Neural cell (in vitro differentiated cells): Measurements from ENCODE around the gene CAMK2B. TPM values are rescaled to one million over a fixed set of nuclear protein-coding genes. Genes with fewer than 3 reads are reported as not detected.

ENCODE experiments used
- H2AFZ ChIP-seq: fragments of 200-600, 300-800 bp; sonication (generic), shearing (Covaris generic); 2 replicates; pipeline ENCODE4 v1.6.0; 2014; ENCODE audit warnings: low read depth, mild to moderate bottlenecking, antibody characterized with exemption, low read length, moderate library complexity
- H3F3A ChIP-seq: fragments of 200-600 bp; shearing (Covaris generic); 2 replicates; pipeline ENCODE4 v1.6.1; 2016; ENCODE audit warnings: mild to moderate bottlenecking, moderate library complexity, mixed read lengths, antibody characterized with exemption, low read length; ENCODE audit not compliant: insufficient read depth, poor library complexity, severe bottlenecking
- H3K27ac ChIP-seq: fragments of 200-600, 300-800 bp; sonication (generic), shearing (Covaris generic); 2 replicates; pipeline ENCODE4 v1.5.1; 2014; ENCODE audit warnings: mild to moderate bottlenecking, low read length, moderate library complexity
- H3K27me3 ChIP-seq: fragments of 300-800, 200-600 bp; sonication (generic), shearing (Covaris generic); 2 replicates; pipeline ENCODE4 v1.6.0; 2014; ENCODE audit warnings: mild to moderate bottlenecking, low read depth, low read length, moderate library complexity; ENCODE audit not compliant: insufficient read depth
- H3K36me3 ChIP-seq: fragments of 300-800, 200-600 bp; sonication (generic), shearing (Covaris generic); 2 replicates; pipeline ENCODE4 v1.5.1; 2014; ENCODE audit warnings: mild to moderate bottlenecking, antibody characterized with exemption, low read length, moderate library complexity; ENCODE audit not compliant: insufficient read depth
- H3K4me2 ChIP-seq: fragments of 300-800, 200-600 bp; sonication (generic), shearing (Covaris generic); 2 replicates; pipeline ENCODE4 v1.6.0; 2014; ENCODE audit warnings: mild to moderate bottlenecking, low read length
- H3K4me3 ChIP-seq: fragments of 300-800, 200-600 bp; sonication (generic), shearing (Covaris generic); 2 replicates; pipeline ENCODE4 v1.5.1; 2014; ENCODE audit warnings: mild to moderate bottlenecking, low read length, moderate library complexity
- H3K79me2 ChIP-seq: fragments of 200-600 bp; shearing (Covaris generic); replicated peaks from 2 replicates; pipeline ENCODE4 v1.6.0; 2014; ENCODE audit warnings: mild to moderate bottlenecking, low read length, moderate library complexity; ENCODE audit not compliant: insufficient read depth
- H3K9ac ChIP-seq: fragments of 300-800, 200-600 bp; sonication (generic), shearing (Covaris generic); 2 replicates; pipeline ENCODE4 v1.6.1; 2016; ENCODE audit warnings: mild to moderate bottlenecking, low read length, mixed read lengths
- H3K9me2 ChIP-seq: fragments of 200-600 bp; shearing (Covaris generic); 2 replicates; pipeline ENCODE4 v1.6.1; 2016; ENCODE audit warnings: mild to moderate bottlenecking, low read length, mixed read lengths; ENCODE audit not compliant: insufficient read depth
- H3K9me3 ChIP-seq: fragments of 200-600, 300-800 bp; sonication (generic), shearing (Covaris generic); 2 replicates; pipeline ENCODE4 v1.6.1; 2016; ENCODE audit warnings: mild to moderate bottlenecking, mixed run types, low read length, moderate library complexity, mixed read lengths
- H4K20me1 ChIP-seq: fragments of 200-600 bp; shearing (Covaris generic); 2 replicates; pipeline ENCODE4 v1.6.1; 2016; ENCODE audit warnings: mild to moderate bottlenecking, mixed run types; ENCODE audit not compliant: insufficient read depth
- EP300 ChIP-seq: fragments of 450-650 bp; conservative IDR thresholded peaks from 2 replicates; pipeline ENCODE4 v1.6.1; 2014; ENCODE audit warnings: antibody characterized with exemption, mild to moderate bottlenecking, moderate library complexity; ENCODE audit not compliant: poor library complexity, severe bottlenecking
- EZH2 ChIP-seq: fragments of 200-600, 300-800 bp; shearing (Covaris generic), sonication (generic); IDR thresholded peaks from 2 replicates; pipeline ENCODE4 v1.6.1; 2014; ENCODE audit warnings: antibody characterized with exemption, low read length, borderline replicate concordance, mild to moderate bottlenecking; ENCODE audit not compliant: insufficient read depth, poor library complexity, severe bottlenecking
- MXI1 ChIP-seq: fragments of 450-650 bp; conservative IDR thresholded peaks from 2 replicates; pipeline ENCODE4 v1.6.1; 2014; ENCODE audit warnings: antibody characterized with exemption, mild to moderate bottlenecking; ENCODE audit not compliant: poor library complexity, severe bottlenecking
- POLR2AphosphoS5 ChIP-seq: IDR thresholded peaks from 2 replicates; pipeline ENCODE4 v1.6.1; 2012
- RAD21 ChIP-seq: fragments of 450-650 bp; conservative IDR thresholded peaks from 2 replicates; pipeline ENCODE4 v1.6.1; 2014; ENCODE audit warnings: antibody characterized with exemption, mild to moderate bottlenecking, moderate library complexity
- SMC3 ChIP-seq: fragments of 450-650 bp; conservative IDR thresholded peaks from 2 replicates; pipeline ENCODE4 v1.6.1; 2014; ENCODE audit warnings: antibody characterized with exemption, mild to moderate bottlenecking, moderate library complexity; ENCODE audit not compliant: poor library complexity
- TAF1 ChIP-seq: IDR thresholded peaks from 2 replicates; pipeline ENCODE4 v1.6.1; 2012; ENCODE audit warnings: low read depth
- polyA plus RNA-seq: library from polyadenylated mRNA; depleted of rRNA; stranded (reverse); fragments of >200 nt; gene quantifications from 2 replicates; pipeline ENCODE4 v1.2.3, GENCODE V29; 2014
- TF ChIP-seq, protein P1 (sequence below): fragments of 450-650 bp; IDR thresholded peaks from 2 replicates; pipeline ENCODE4 v1.5.1; 2014; ENCODE audit warnings: antibody characterized with exemption, mild to moderate bottlenecking, moderate library complexity; ENCODE audit not compliant: poor library complexity, severe bottlenecking
- TF ChIP-seq, protein P2 (sequence below): IDR thresholded peaks from 2 replicates; pipeline ENCODE4 v1.6.1; 2012; ENCODE audit warnings: borderline replicate concordance

CAMK2B gene
- polyA plus RNA-seq, 1 donor from 2014 or later, result 67.3 TPM

GRCh38 chr7:44177570-44178131 is 147.7 kb downstream of the CAMK2B start:
- Histone ChIP-seq H3K9ac (no peak overlapping the region), H3K27me3 (no peaks in the 10 kb centered on the region), H3K36me3 (no peaks in the 10 kb centered on the region), H3K4me2 (no peak overlapping the region), H3K27ac (no peak overlapping the region), H2AFZ (no peak overlapping the region), H3K9me3 (no peaks in the 10 kb centered on the region), H3K79me2 (no peaks in the 10 kb centered on the region), H4K20me1 (no peaks in the 10 kb centered on the region), H3K9me2 (no peaks in the 10 kb centered on the region), H3F3A (no peaks in the 10 kb centered on the region), H3K4me3 (no peak overlapping the region)
- no peak for TF ChIP-seq RAD21
- TF ChIP-seq EZH2, result no peak
- TF ChIP-seq, protein P1, sequence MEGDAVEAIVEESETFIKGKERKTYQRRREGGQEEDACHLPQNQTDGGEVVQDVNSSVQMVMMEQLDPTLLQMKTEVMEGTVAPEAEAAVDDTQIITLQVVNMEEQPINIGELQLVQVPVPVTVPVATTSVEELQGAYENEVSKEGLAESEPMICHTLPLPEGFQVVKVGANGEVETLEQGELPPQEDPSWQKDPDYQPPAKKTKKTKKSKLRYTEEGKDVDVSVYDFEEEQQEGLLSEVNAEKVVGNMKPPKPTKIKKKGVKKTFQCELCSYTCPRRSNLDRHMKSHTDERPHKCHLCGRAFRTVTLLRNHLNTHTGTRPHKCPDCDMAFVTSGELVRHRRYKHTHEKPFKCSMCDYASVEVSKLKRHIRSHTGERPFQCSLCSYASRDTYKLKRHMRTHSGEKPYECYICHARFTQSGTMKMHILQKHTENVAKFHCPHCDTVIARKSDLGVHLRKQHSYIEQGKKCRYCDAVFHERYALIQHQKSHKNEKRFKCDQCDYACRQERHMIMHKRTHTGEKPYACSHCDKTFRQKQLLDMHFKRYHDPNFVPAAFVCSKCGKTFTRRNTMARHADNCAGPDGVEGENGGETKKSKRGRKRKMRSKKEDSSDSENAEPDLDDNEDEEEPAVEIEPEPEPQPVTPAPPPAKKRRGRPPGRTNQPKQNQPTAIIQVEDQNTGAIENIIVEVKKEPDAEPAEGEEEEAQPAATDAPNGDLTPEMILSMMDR, result no peak
- TF ChIP-seq, protein P2, sequence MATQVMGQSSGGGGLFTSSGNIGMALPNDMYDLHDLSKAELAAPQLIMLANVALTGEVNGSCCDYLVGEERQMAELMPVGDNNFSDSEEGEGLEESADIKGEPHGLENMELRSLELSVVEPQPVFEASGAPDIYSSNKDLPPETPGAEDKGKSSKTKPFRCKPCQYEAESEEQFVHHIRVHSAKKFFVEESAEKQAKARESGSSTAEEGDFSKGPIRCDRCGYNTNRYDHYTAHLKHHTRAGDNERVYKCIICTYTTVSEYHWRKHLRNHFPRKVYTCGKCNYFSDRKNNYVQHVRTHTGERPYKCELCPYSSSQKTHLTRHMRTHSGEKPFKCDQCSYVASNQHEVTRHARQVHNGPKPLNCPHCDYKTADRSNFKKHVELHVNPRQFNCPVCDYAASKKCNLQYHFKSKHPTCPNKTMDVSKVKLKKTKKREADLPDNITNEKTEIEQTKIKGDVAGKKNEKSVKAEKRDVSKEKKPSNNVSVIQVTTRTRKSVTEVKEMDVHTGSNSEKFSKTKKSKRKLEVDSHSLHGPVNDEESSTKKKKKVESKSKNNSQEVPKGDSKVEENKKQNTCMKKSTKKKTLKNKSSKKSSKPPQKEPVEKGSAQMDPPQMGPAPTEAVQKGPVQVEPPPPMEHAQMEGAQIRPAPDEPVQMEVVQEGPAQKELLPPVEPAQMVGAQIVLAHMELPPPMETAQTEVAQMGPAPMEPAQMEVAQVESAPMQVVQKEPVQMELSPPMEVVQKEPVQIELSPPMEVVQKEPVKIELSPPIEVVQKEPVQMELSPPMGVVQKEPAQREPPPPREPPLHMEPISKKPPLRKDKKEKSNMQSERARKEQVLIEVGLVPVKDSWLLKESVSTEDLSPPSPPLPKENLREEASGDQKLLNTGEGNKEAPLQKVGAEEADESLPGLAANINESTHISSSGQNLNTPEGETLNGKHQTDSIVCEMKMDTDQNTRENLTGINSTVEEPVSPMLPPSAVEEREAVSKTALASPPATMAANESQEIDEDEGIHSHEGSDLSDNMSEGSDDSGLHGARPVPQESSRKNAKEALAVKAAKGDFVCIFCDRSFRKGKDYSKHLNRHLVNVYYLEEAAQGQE, result no peak
- no peak for TF ChIP-seq MXI1
- TF ChIP-seq TAF1, result no peak
- no peak for TF ChIP-seq SMC3

- no peaks in the 10 kb centered on the region for H3K36me3 ChIP-seq
- H3F3A ChIP-seq, result no peaks in the 10 kb centered on the region
- no peaks in the 10 kb centered on the region for H3K9me3 ChIP-seq
- TF ChIP-seq TAF1 (no peak), EP300 (no peak), MXI1 (no peak), SMC3 (no peak), EZH2 (no peak), POLR2AphosphoS5 (no peak), RAD21 (no peak)
- TF ChIP-seq, protein P1, result no peak
- TF ChIP-seq, protein P2, result no peak
- H4K20me1 ChIP-seq, result no peaks in the 10 kb centered on the region
- H2AFZ ChIP-seq, result no peak overlapping the region
- no peaks in the 10 kb centered on the region for H3K79me2 ChIP-seq
- H3K27ac ChIP-seq, result no peak overlapping the region
- H3K9ac ChIP-seq, result no peak overlapping the region
- H3K4me2 ChIP-seq, result no peak overlapping the region
- no peaks in the 10 kb centered on the region for H3K27me3 ChIP-seq
- no peaks in the 10 kb centered on the region for H3K9me2 ChIP-seq
- H3K4me3 ChIP-seq, result no peak overlapping the region
Observed at GRCh38 chr7:44176486-44176885, 148.9 kb downstream of the CAMK2B start.
